Left ventricle myocardium inferior (tissue), 1 donor: ENCODE measurements around the gene RADIL. TPM values are rescaled to one million over a fixed set of nuclear protein-coding genes. Genes with fewer than 3 reads are reported as not detected.

Experiments
- DNase-seq: peaks from one replicate; pipeline ENCODE4 v3.0.0-alpha.2; 2020
- H3K27ac ChIP-seq: fragments of 200-600 bp; replicated peaks from 2 replicates; pipeline ENCODE4 v1.8.0; 2021
- H3K27me3 ChIP-seq: fragments of 200-600 bp; 2 replicates; pipeline ENCODE4 v1.8.0; 2021; ENCODE audit warnings: low read depth
- H3K36me3 ChIP-seq: fragments of 200-600 bp; 2 replicates; pipeline ENCODE4 v1.8.0; 2021
- H3K4me1 ChIP-seq: fragments of 200-600 bp; 2 replicates; pipeline ENCODE4 v1.8.0; 2021
- H3K4me3 ChIP-seq: fragments of 200-600 bp; 2 replicates; pipeline ENCODE4 v1.8.0; 2021; ENCODE audit warnings: mild to moderate bottlenecking, moderate library complexity
- H3K9me3 ChIP-seq: fragments of 200-600 bp; replicated peaks from 2 replicates; pipeline ENCODE4 v1.8.0; 2021
- intact Hi-C: fragments of 100-400 bp; cut with micrococcal nuclease; formaldehyde crosslinking; loops from one replicate; pipeline ENCODE4 v1.11.0; 2022
- total RNA-seq: library from RNA; stranded (reverse); fragmentation: NEBNext Ultra II Directional; extraction: Animal tissue kit (Norgen Biotek cat#: 25700); gene quantifications from one replicate; pipeline ENCODE4 v1.2.1, GENCODE V29; 2021
- TF ChIP-seq, protein P1 (sequence below): fragments of 200-600 bp; IDR thresholded peaks from 2 replicates; pipeline ENCODE4 v1.8.0; 2021; ENCODE audit warnings: antibody characterized with exemption, mild to moderate bottlenecking, borderline replicate concordance
- donor health status: DM: no; HTN: yes; CAD: no; lungs with severe emphysema.

Gene RADIL
- total RNA-seq, 1 donor from 2014 or later: 4.5 TPM

DNA sequence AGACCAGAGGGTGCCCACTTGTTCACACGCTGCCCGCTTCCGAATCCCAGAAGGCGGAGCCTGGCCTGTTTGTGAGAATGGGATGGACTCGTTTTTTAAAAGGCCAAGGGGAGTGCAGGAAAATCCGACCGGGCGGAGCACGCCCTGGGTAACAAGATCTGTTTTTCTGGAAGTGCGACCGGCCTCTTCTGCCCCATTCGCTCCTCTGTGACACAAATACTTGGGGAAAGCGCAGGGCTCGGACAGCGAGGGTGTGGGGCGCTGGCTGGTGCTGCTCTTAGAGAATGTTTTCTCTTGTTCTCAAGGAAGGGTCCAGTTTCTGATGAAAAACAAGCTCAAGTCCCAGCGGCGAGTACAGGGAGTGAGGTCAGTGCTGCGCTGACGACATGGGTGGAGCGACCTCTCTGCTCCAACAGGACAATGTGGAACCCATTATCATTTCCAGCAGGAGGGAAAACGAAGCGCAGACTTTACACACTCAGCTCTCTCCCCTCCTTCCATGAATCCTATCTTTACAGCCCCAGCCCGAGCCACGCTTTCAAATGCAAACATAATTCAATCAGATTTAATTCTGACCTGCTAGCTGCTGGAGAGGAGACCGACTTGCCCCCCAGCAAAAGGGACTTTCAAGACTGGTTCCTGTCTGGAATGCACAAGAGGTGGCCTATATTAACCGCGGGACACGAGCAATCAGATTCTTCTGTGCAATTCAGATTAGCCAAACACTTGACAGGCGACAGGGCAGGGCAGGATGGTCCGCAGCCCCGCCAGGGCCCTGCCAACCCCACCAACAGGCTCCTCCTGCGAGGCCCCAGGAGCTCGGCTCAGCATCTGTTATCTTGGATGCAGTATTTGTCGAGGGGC, 1.1 kb downstream of the RADIL start:
- Histone ChIP-seq H3K36me3 (peaks cover 7% of the 10 kb centered on the region), H3K4me1 (peaks cover 40% of the 10 kb centered on the region), H3K27me3 (peaks cover 31% of the 10 kb centered on the region), H3K27ac (peak overlapping the region; percentile 86), H3K9me3 (no peaks in the 10 kb centered on the region), H3K4me3 (peak overlapping the region; percentile 85)
- peak; percentile 72 for DNase-seq
- intact Hi-C loops: loop anchor here (5.0 kb wide), 1 partner anchor 55 kb away; no protein-coding TSS in a partner anchor
- TF ChIP-seq, protein P1, sequence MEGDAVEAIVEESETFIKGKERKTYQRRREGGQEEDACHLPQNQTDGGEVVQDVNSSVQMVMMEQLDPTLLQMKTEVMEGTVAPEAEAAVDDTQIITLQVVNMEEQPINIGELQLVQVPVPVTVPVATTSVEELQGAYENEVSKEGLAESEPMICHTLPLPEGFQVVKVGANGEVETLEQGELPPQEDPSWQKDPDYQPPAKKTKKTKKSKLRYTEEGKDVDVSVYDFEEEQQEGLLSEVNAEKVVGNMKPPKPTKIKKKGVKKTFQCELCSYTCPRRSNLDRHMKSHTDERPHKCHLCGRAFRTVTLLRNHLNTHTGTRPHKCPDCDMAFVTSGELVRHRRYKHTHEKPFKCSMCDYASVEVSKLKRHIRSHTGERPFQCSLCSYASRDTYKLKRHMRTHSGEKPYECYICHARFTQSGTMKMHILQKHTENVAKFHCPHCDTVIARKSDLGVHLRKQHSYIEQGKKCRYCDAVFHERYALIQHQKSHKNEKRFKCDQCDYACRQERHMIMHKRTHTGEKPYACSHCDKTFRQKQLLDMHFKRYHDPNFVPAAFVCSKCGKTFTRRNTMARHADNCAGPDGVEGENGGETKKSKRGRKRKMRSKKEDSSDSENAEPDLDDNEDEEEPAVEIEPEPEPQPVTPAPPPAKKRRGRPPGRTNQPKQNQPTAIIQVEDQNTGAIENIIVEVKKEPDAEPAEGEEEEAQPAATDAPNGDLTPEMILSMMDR: no peak

DNA sequence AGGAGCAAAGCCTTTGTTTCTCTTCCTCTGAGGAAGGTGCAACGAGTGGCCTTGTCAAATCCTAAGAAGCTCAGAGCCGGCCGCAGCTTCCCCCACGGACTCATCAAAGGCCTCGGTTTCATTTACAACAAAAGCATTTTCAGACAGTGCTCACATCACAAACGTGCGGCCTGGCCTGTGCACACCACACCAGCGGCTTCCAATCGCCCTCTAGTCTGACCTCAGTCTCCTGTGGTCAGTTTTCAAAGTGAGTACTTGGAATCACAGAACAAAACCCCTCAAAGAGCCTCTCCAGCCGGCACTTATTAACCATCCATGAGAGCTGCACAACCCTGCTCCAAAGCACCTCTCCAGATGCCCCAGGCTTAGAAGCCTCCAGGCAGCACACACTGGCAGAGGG, 3.3 kb downstream of the RADIL start:
- Histone ChIP-seq H3K9me3 (no peaks in the 10 kb centered on the region), H3K36me3 (peaks cover 23% of the 10 kb centered on the region), H3K4me3 (peak overlapping the region; percentile 52), H3K27me3 (peaks cover 27% of the 10 kb centered on the region), H3K27ac (peak overlapping the region; percentile 34), H3K4me1 (peaks cover 40% of the 10 kb centered on the region)
- DNase-seq: no peak
- intact Hi-C loops: loop anchor here (5.0 kb wide), 1 partner anchor 53 kb away; no protein-coding TSS in a partner anchor
- TF ChIP-seq, protein P1: no peak

DNA sequence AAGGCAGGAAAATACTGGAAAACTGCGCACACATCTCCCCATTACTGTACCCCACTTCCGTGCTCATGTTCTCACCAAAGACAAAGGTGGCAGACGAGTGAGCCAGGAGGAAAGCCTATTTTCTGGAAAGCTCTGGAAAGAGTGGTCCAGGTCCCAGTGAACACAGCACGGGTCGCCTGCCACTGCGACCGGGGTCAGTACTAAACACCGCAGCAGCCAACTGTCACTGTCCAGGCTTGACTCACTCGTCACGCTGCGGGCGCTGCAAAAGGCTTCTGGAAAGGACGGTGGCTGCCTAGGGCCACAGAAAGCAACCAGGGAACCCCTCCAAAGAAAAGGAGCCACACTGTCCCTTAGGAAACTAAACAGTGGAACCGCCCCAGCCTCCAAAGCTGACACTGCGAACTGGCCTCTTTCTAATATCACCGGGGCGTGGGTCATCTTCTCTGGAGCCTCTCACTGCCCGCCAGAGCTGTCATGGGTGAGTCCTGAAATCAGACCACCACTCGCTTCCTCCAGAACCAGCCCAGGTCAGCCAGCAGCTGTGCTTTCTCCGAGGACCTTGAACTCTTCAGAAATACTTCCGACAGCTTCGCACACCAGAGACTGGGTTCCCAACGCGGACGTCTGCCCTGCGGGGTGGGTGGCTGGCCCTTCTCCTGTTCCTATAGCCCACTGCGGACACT, 4.0 kb downstream of the RADIL start:
- peak overlapping the region; percentile 52 for H3K4me3 ChIP-seq
- TF ChIP-seq, protein P1: no peak

DNA sequence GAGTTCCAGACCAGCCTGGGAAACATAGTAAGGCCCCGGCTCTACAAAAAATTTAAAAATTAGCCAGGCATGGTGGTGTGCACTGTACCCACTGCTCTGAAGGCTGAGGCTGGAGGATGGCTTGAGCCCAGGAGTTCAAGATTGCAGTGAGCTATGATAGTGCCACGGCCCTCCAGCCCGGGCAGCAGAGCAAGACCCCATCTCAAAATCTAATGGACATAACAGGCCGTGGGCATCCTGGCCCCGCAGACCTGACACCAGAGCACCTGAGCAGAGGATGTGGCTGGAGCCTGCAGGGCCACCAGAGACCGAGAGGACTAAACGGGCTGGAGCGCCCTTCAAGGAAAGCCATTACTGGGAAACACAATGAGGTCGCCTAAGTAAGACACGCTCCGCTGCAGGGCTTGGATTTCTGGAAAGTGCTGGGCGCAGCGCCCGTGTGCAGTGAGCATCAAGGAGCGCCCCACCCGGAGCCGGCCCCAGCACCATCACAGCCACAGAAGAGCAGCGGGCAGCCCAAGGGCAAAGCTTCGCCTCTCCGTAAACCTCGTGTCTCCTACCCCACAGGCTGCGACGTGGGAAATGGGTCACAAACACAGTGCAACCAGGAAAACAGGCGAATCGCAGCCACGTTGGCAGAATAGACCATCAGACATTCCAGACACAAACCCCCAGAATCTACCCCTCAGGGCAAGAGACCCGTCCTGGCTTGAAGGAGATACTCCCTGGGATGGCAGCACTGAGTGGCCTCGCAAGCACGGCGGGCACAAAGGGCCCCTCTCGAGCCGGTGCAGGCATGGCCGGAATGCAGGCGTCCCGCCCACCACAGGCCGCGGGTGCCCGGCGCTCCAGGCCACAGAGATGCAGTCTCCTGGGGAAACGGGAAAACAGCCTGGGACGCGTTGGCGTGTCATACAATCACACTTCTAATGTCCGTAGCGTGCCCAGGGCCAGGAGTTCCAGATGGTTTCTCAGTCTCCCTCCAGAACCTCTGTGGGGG, 4.9 kb downstream of the RADIL start:
- intact Hi-C loops: no loop called here
- H3K4me3 ChIP-seq: peak overlapping the region; percentile 52
- no peaks in the 10 kb centered on the region for H3K9me3 ChIP-seq
- TF ChIP-seq, protein P1: no peak
- H3K36me3 ChIP-seq: peaks cover 23% of the 10 kb centered on the region
- peaks cover 46% of the 10 kb centered on the region for H3K4me1 ChIP-seq
- H3K27ac ChIP-seq: no peak overlapping the region
- H3K27me3 ChIP-seq: peaks cover 15% of the 10 kb centered on the region
- DNase-seq: no peak

More for the DNA sequence above, 4.0 kb downstream of the RADIL start:
- intact Hi-C loops: loop anchor here (5.0 kb wide), 1 partner anchor 52 kb away; no protein-coding TSS in a partner anchor
- H3K27ac ChIP-seq: peak overlapping the region; percentile 34
- peaks cover 23% of the 10 kb centered on the region for H3K36me3 ChIP-seq
- DNase-seq: no peak
- peaks cover 40% of the 10 kb centered on the region for H3K4me1 ChIP-seq
- H3K27me3 ChIP-seq: peaks cover 24% of the 10 kb centered on the region
- H3K9me3 ChIP-seq: no peaks in the 10 kb centered on the region

DNA sequence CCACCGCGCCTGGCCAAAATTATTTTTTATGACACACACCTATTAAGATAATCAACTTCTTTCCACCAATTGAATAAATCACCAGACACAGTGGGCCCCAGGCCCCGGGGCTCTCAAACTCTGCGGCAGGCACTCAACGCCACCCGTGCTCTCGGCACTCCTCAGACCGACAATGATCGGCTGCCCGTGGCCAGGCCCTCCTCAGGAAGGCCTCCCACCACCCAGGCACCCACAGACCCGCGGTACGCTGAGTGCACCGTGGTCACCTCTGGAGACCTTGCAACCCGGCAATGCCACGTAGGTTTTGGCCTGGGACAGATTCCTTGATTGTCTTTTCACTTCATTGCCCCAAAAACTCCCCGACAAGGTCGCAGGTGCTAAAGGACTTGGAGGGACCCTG, 6.9 kb downstream of the RADIL start:
- H3K9me3 ChIP-seq: no peaks in the 10 kb centered on the region
- no peak for DNase-seq
- no peak overlapping the region for H3K27ac ChIP-seq
- intact Hi-C loops: no loop called here
- H3K4me1 ChIP-seq: peaks cover 42% of the 10 kb centered on the region
- H3K36me3 ChIP-seq: peaks cover 23% of the 10 kb centered on the region
- H3K4me3 ChIP-seq: no peak overlapping the region
- TF ChIP-seq, protein P1: no peak
- peaks cover 13% of the 10 kb centered on the region for H3K27me3 ChIP-seq
